Activated naive CD8-positive, alpha-beta T cell treated with anti-CD3 and anti-CD28 coated beads, Interleukin-2, amount 50 U/mL, for 24 hours (primary cell): ENCODE data around the gene KLF12.

Experiments used
- ATAC-seq: fragments of 150-1000 bp; cut with Tn5 transposase; one replicate; pipeline ENCODE4 v1.10.0; 2021
- DNase-seq: peaks from one replicate; pipeline ENCODE4 v3.0.0; 2021
- H3K27ac Mint-ChIP-seq: one replicate; pipeline ENCODE4 v1.8.0; 2021; ENCODE audit warnings: mild to moderate bottlenecking, mixed read lengths
- H3K27me3 Mint-ChIP-seq: one replicate; pipeline ENCODE4 v1.8.0; 2021; ENCODE audit warnings: mixed read lengths
- H3K36me3 Mint-ChIP-seq: one replicate; pipeline ENCODE4 v1.8.0; 2021; ENCODE audit warnings: low read depth, mixed read lengths
- H3K4me1 Mint-ChIP-seq: one replicate; pipeline ENCODE4 v1.8.0; 2021; ENCODE audit warnings: mixed read lengths
- H3K4me3 Mint-ChIP-seq: one replicate; pipeline ENCODE4 v1.8.0; 2021; ENCODE audit warnings: mild to moderate bottlenecking, moderate library complexity, mixed read lengths
- H3K9me3 Mint-ChIP-seq: one replicate; pipeline ENCODE4 v1.8.0; 2021; ENCODE audit warnings: mixed read lengths

KLF12 gene

DNA sequence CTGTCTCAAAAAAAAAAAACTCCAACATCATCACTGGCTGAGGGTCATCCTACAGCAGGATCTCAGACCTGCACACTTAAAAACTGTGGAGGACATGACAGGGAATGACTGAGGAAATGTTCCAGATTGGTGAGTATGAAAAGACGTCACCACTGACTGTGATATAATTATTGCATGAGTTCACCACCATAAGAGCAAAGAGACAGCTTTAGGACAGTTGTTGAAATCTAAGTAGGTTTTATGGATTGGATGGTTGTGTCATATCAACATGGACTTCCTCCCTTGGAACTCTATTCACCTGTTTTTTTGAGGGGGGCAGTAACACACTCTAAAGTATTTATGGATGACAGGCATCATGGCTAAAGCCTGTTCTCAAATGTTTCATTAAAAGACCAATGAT, 31.5 kb downstream of the KLF12 start:
- no peak for DNase-seq
- peaks cover 72% of the 10 kb centered on the region for H3K4me1 Mint-ChIP-seq

DNA sequence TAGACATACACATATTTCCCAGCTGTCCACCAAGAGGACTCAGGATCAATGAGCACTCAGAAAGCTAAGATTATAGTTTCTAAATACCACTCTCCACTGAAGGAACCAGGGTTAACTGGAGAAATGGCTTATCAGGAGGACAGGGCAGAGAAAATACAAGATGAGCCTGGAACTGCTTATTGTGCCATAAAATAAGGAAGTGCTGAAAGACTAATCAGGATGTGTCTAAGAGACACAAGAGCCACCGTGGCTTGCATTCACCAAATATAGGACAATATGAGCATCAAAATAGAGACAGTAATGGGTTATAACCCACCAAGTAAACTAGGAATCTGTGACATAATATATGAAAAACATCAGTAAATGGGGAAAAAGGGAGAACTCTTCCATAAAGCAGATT, 32.8 kb downstream of the KLF12 start:
- Mint-ChIP-seq H3K27me3 (no peaks in the 10 kb centered on the region), H3K4me1 (peaks cover 73% of the 10 kb centered on the region), H3K9me3 (peaks cover 8% of the 10 kb centered on the region), H3K36me3 (peaks cover 13% of the 10 kb centered on the region), H3K4me3 (no peak overlapping the region), H3K27ac (no peak overlapping the region)
- DNase-seq (no peak), ATAC-seq (no peak)

More for the DNA sequence above, 31.5 kb downstream of the KLF12 start:
- peaks cover 16% of the 10 kb centered on the region for H3K36me3 Mint-ChIP-seq
- H3K4me3 Mint-ChIP-seq: no peak overlapping the region
- peaks cover 12% of the 10 kb centered on the region for H3K9me3 Mint-ChIP-seq
- no peak overlapping the region for H3K27ac Mint-ChIP-seq
- ATAC-seq: no peak
- H3K27me3 Mint-ChIP-seq: no peaks in the 10 kb centered on the region

DNA sequence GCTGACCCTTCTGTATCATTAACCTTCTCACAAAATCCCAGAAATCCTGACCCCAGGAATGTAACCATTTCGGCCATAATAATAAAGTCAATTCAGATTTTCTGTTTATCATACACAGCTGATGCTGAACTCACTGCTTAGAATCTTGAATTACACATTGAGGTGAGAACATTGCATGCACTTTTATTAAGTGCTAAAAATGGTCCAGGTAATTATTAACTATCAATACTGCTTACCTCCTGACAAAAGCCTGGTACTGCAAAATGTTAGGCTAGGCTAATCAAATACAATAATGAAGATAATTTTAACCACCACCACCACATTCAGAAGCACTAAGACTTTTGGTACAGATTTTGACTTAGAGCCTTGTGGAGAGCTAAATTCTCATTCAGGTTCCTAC, 36.1 kb downstream of the KLF12 start:
- DNase-seq (no peak), ATAC-seq (no peak)
- peaks cover 59% of the 10 kb centered on the region for H3K4me1 Mint-ChIP-seq
- no peak overlapping the region for H3K27ac Mint-ChIP-seq
- H3K27me3 Mint-ChIP-seq: no peaks in the 10 kb centered on the region
- H3K36me3 Mint-ChIP-seq: peaks cover 14% of the 10 kb centered on the region
- H3K9me3 Mint-ChIP-seq: peaks cover 8% of the 10 kb centered on the region
- H3K4me3 Mint-ChIP-seq: no peak overlapping the region

DNA sequence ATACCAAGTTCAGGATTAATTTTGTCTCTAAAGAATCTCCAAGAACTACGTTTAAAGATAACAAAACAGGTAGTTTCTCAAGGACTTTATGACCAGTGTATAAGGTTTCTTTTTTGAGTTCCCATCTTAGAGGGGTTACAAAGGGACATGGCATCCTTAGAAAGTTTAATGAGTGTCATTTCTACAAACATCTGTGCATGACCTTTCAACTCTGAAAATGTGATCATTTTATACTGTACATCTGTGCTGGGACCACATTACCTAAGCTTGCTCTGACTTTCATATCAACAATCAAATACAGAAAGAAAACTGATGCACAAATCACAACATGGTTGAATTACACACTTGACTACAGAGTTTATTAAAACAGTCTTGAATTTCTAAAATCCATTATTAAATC, 37.1 kb downstream of the KLF12 start:
- no peak for DNase-seq
- peaks cover 63% of the 10 kb centered on the region for H3K4me1 Mint-ChIP-seq
- ATAC-seq: no peak
- H3K36me3 Mint-ChIP-seq: peaks cover 12% of the 10 kb centered on the region
- H3K9me3 Mint-ChIP-seq: peaks cover 8% of the 10 kb centered on the region
- no peak overlapping the region for H3K4me3 Mint-ChIP-seq
- H3K27me3 Mint-ChIP-seq: no peaks in the 10 kb centered on the region
- no peak overlapping the region for H3K27ac Mint-ChIP-seq

DNA sequence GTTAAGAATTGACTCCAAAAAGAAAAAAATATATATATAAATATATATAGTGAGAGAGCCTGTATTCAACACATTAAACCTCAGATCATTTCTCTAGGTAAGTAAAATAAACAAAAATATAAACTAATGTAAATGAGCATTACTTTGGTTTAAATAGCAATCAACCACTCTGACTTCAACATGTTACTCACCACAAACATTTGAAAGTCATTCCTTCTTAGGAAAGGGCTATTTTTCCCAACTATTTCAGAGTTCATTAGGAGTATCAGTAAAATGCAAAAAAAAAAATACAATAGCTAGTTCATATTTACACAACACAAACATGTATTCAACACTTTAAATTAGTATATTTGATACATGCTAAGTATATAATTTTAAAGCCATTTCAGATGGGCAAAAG, 40.5 kb downstream of the KLF12 start:
- DNase-seq: no peak
- Mint-ChIP-seq H3K27ac (no peak overlapping the region), H3K36me3 (peaks cover 8% of the 10 kb centered on the region), H3K27me3 (no peaks in the 10 kb centered on the region), H3K9me3 (peaks cover 5% of the 10 kb centered on the region), H3K4me1 (peaks cover 68% of the 10 kb centered on the region), H3K4me3 (no peak overlapping the region)
- ATAC-seq: no peak

DNA sequence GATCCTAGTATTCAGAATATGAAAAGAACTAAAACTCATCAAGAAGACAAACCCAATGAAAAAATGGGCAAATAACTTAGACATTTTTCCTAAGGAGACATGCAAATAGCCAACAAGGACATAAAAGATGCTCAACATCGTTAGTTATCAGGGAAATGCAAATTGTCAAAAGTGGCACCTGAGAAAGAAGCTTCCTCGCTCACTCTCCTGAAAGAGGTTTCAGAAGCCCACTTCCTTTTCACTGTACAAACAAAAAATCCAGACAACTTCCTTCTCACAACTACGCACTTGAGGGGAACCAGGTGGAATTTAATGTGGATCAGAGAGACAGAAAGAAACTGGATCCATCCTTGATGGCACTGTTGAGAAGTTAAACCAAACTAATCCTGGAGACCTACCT, 41.5 kb downstream of the KLF12 start:
- no peak overlapping the region for H3K4me3 Mint-ChIP-seq
- no peaks in the 10 kb centered on the region for H3K27me3 Mint-ChIP-seq
- peak overlapping the region; percentile 93 for H3K27ac Mint-ChIP-seq
- H3K4me1 Mint-ChIP-seq: peaks cover 72% of the 10 kb centered on the region
- DNase-seq (no peak), ATAC-seq (no peak)
- peaks cover 8% of the 10 kb centered on the region for H3K36me3 Mint-ChIP-seq
- H3K9me3 Mint-ChIP-seq: peaks cover 5% of the 10 kb centered on the region

DNA sequence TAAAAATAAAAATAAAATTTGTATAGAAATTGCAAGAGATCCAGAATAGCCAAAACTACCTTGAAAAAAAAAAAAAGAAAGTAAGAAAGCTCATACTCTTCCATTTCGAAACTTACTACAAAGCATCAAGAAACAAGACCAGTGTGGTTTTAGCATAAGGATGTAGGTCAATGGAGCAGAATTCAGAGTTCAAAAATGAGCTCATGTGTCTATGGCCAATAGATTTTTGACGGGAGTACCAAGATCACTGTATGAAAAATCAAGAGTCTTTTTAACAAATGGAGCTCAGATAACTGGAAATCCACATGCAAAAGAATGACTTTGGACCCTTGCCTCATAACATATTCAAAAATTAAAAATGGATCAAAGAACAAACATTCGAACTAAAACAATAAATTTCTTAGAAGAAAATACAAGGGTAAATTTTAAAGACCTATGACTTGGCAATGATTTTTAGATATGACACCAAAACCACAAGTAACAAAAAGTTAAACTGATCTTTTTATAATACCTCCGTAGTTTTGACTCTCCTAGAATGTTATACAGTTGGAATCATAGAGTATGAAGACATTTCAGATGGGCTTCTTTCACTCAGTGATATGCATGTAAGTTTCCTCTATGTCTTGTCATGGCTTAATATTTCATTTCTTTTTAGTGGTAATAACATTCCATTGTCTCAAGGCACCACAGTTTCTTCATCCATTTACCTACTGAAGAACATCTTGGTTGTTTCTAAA, 43.2 kb downstream of the KLF12 start:
- Mint-ChIP-seq H3K4me1 (peaks cover 71% of the 10 kb centered on the region), H3K27ac (peak overlapping the region; percentile 93), H3K36me3 (peaks cover 15% of the 10 kb centered on the region), H3K27me3 (no peaks in the 10 kb centered on the region), H3K9me3 (peaks cover 5% of the 10 kb centered on the region), H3K4me3 (peak overlapping the region; percentile 75)
- ATAC-seq: peak; percentile 52
- no peak for DNase-seq

DNA sequence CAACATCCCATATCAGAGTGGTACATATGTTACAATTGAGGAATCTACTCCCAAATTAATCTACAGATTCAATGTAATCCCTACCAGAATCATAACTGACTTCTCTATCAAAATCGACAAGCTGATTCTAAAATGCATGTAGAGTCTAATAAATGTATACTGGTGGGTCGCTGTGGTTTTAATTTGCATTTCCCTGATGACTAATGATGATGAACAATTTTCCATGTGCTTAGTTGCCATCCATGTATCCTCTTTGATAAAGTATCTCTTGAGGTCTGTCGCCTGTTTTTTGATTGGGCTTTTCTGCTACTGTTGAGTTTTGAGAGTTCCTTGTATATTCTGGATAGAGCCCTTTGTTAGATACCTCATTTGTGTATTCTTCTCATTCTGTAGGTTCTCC, 43.8 kb downstream of the KLF12 start:
- Mint-ChIP-seq H3K27ac (peak overlapping the region; percentile 93), H3K36me3 (peaks cover 12% of the 10 kb centered on the region), H3K4me3 (peak overlapping the region; percentile 75), H3K9me3 (peaks cover 5% of the 10 kb centered on the region), H3K27me3 (no peaks in the 10 kb centered on the region), H3K4me1 (peaks cover 70% of the 10 kb centered on the region)
- DNase-seq (no peak), ATAC-seq (peak; percentile 71)

DNA sequence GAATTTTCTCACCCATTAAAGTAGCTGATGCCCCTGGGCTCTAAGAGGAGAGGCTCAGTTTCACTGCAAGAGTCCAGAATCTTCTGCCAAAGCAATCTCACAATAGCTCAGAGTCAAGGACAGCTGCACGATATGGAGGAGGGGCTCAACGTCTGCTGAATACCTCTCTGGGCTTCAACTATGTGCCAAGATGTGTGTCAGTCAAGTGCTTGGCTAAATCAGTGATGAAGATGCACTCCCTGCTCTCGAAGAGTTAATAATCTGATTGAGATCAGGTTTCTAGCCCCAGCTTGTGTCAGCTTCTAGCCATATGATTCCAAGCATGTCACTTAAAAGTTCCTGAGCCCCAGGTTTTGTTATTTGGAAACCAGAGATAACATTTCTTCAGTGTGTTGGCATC, 46.8 kb downstream of the KLF12 start:
- peaks cover 5% of the 10 kb centered on the region for H3K9me3 Mint-ChIP-seq
- peaks cover 86% of the 10 kb centered on the region for H3K4me1 Mint-ChIP-seq
- no peak for ATAC-seq
- H3K27ac Mint-ChIP-seq: peak overlapping the region; percentile 28
- H3K36me3 Mint-ChIP-seq: peaks cover 14% of the 10 kb centered on the region
- no peak overlapping the region for H3K4me3 Mint-ChIP-seq
- H3K27me3 Mint-ChIP-seq: no peaks in the 10 kb centered on the region
- DNase-seq: no peak
